Measurements from ENCODE around the gene ARHGEF28.

The ARHGEF28 gene

GRCh38 chr5:73612799-73613198, 13.2 kb upstream of the ARHGEF28 start:
- TF ChIP-seq CTCF (conservative IDR thresholded peaks at IDR 0.05; ENCODE audit: low read depth, low read length): no peak
- no peak for DNase-seq (ENCODE audit: low read depth)
- H3K4me3 ChIP-seq (ENCODE audit: low read length): no peak overlapping the region

GRCh38 chr5:73615085-73615484, 10.9 kb upstream of the ARHGEF28 start:
- no peak for DNase-seq (ENCODE audit: low read depth)
- TF ChIP-seq CTCF (conservative IDR thresholded peaks at IDR 0.05; ENCODE audit: low read depth, low read length): no peak
- H3K4me3 ChIP-seq (ENCODE audit: low read length): no peak overlapping the region

GRCh38 chr5:73615947-73616346, 10.0 kb upstream of the ARHGEF28 start:
- TF ChIP-seq CTCF (conservative IDR thresholded peaks at IDR 0.05; ENCODE audit: low read depth, low read length): no peak
- DNase-seq (ENCODE audit: low read depth): no peak
- H3K4me3 ChIP-seq (ENCODE audit: low read length): no peak overlapping the region

- no peak for DNase-seq (ENCODE audit: low read depth)
- H3K4me3 ChIP-seq (ENCODE audit: low read length): no peak overlapping the region
- no peak for TF ChIP-seq CTCF (conservative IDR thresholded peaks at IDR 0.05; ENCODE audit: low read depth, low read length)
These were observed 8.3 kb upstream of the ARHGEF28 start for GRCh38 chr5:73617510-73618279.

- no peak for TF ChIP-seq CTCF (conservative IDR thresholded peaks at IDR 0.05; ENCODE audit: low read depth, low read length)
- no peak for DNase-seq (ENCODE audit: low read depth)
- H3K4me3 ChIP-seq (ENCODE audit: low read length): no peak overlapping the region
These were observed 6.2 kb upstream of the ARHGEF28 start for GRCh38 chr5:73619606-73620333.

- H3K4me3 ChIP-seq (ENCODE audit: low read length): no peak overlapping the region
- no peak for TF ChIP-seq CTCF (conservative IDR thresholded peaks at IDR 0.05; ENCODE audit: low read depth, low read length)
- no peak for DNase-seq (ENCODE audit: low read depth)
These were observed 5.7 kb upstream of the ARHGEF28 start for GRCh38 chr5:73620334-73620687.

- no peak for TF ChIP-seq CTCF (conservative IDR thresholded peaks at IDR 0.05; ENCODE audit: low read depth, low read length)
- no peak for DNase-seq (ENCODE audit: low read depth)
- H3K4me3 ChIP-seq (ENCODE audit: low read length): no peak overlapping the region
These were observed 2.9 kb upstream of the ARHGEF28 start for GRCh38 chr5:73623060-73623459.
